ENCODE data around the gene TMEM263. TPM values are rescaled to one million over a fixed set of nuclear protein-coding genes. Genes with fewer than 3 reads are reported as not detected.

The TMEM263 gene
- 48.9 and 55.5 TPM in 2 replicates for total RNA-seq (ENCODE audit: low replicate concordance)
- long read RNA-seq, transcript TMEM263-201 (4 exons, 3,362 nt): minor isoform, 69 of 172 reads
- long read RNA-seq, transcript TMEM263-204 (3 exons, 3,349 nt): major isoform, 73 of 172 reads
- long read RNA-seq, transcript TMEM263-203 (5 exons, 811 nt): minor isoform, 5 of 172 reads
- long read RNA-seq, partial matches to known transcripts: 0 of 172 reads
- long read RNA-seq, other reads (novel, unspliced or antisense): 16 of 172 reads

DNA sequence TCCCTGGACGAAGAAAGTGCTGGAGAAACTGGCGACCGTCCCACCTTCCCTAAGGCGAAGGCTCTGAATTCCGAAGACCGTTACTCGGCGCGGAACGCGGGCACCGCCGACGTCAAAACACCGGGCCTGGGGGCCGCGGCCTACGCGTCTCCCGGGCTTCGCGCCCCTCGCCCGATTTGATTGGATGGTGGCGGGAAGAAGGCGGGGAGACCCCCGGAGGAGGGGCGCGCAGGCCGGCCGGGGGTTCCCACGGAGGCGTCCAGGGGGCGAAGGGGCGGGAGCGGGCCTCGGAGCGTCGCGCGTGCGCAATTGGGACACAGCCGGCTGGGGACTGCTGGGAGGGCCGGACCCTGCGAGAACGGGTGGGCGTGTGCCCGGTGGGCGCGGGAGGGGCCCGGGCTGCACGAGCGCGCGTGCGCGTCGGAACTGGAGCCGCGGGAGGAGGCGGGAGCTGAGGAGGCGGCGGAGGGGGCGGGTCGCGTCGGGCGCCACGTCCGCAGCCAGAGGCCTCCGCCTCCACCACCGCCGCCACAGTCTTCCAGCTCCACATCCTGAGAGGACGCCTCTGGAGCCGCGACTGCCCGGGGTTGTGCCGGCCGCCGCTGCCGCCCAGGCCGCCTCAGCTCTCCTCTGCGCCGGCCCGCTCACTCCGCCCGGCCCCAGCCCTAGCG lies at the start of gene TMEM263:
Gene TMEM263 (plus strand): TSS at position 531 of the 671 bp plus-strand sequence. CDS start 11,210 bp downstream, outside the sequence.
- H3K9me3 Mint-ChIP-seq: no peaks in the 10 kb centered on the region
- DNase-seq (ENCODE audit: extremely low spot score, unreplicated experiment): peak; percentile 97

DNA sequence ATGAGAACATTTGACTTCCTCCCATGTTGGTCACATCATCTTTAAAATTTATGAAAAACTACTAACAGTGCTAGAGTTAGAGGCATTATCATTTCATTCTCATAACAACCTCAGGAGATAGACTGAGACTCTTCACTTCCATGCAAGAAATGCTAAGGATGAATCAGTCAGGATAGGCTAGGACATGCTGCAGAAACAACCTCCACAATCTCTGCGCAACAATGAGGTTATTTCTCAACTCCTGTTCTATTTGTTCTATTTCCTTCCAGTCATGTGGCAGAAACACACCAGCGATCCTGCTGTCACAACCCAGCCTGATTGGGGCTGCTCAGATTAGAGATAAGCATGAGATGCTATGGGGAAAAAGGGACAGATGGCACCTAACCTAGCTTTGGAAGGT lies 49.0 kb upstream of the TMEM263 start:
- TF ChIP-seq, protein P1, sequence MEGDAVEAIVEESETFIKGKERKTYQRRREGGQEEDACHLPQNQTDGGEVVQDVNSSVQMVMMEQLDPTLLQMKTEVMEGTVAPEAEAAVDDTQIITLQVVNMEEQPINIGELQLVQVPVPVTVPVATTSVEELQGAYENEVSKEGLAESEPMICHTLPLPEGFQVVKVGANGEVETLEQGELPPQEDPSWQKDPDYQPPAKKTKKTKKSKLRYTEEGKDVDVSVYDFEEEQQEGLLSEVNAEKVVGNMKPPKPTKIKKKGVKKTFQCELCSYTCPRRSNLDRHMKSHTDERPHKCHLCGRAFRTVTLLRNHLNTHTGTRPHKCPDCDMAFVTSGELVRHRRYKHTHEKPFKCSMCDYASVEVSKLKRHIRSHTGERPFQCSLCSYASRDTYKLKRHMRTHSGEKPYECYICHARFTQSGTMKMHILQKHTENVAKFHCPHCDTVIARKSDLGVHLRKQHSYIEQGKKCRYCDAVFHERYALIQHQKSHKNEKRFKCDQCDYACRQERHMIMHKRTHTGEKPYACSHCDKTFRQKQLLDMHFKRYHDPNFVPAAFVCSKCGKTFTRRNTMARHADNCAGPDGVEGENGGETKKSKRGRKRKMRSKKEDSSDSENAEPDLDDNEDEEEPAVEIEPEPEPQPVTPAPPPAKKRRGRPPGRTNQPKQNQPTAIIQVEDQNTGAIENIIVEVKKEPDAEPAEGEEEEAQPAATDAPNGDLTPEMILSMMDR (conservative IDR thresholded peaks at IDR 0.05): no peak
- no peak for DNase-seq (ENCODE audit: extremely low spot score, unreplicated experiment)
- H3K36me3 Mint-ChIP-seq: no peaks in the 10 kb centered on the region
- peaks cover 32% of the 10 kb centered on the region for H3K27me3 Mint-ChIP-seq
- H3K4me1 Mint-ChIP-seq (ENCODE audit: unreplicated experiment): peaks cover 9% of the 10 kb centered on the region
- peaks cover 5% of the 10 kb centered on the region for H3K9me3 Mint-ChIP-seq
- H3K4me3 Mint-ChIP-seq: no peak overlapping the region
- H3K27ac Mint-ChIP-seq: no peak overlapping the region

More for the DNA sequence above, at the start of gene TMEM263:
- Mint-ChIP-seq H3K4me1 (ENCODE audit: unreplicated experiment) (peaks cover 15% of the 10 kb centered on the region), H3K36me3 (peaks cover 7% of the 10 kb centered on the region), H3K27me3 (peaks cover 16% of the 10 kb centered on the region), H3K4me3 (peak within 1 kb of the TSS; percentile 100), H3K27ac (peak within 1 kb of the TSS; percentile 98)
- TF ChIP-seq, protein P1 (conservative IDR thresholded peaks at IDR 0.05): no peak

DNA sequence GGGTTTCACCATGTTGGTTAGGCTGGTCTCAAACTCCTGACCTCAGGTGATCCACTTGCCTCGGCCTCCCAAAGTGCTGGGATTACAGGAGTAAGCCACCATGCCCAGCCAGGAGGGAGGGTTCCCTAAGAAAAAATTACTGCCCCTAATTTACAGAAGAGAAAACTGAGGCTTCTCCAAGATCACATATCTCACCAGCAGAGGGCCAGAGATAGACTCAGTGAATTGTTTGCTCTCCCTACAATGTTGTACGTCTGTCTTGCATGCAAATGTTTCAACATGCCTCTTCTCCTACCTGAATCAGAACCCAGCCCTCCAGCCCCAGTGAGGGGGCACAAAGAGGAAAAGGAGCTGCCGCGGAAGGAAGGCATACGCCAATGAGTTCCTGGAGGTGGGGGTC lies 48.3 kb upstream of the TMEM263 start:
- Mint-ChIP-seq H3K27me3 (peaks cover 26% of the 10 kb centered on the region), H3K27ac (no peak overlapping the region), H3K4me1 (ENCODE audit: unreplicated experiment) (peaks cover 9% of the 10 kb centered on the region), H3K4me3 (no peak overlapping the region), H3K9me3 (peaks cover 5% of the 10 kb centered on the region), H3K36me3 (no peaks in the 10 kb centered on the region)
- no peak for DNase-seq (ENCODE audit: extremely low spot score, unreplicated experiment)
- TF ChIP-seq, protein P1 (conservative IDR thresholded peaks at IDR 0.05): peak; percentile 41

DNA sequence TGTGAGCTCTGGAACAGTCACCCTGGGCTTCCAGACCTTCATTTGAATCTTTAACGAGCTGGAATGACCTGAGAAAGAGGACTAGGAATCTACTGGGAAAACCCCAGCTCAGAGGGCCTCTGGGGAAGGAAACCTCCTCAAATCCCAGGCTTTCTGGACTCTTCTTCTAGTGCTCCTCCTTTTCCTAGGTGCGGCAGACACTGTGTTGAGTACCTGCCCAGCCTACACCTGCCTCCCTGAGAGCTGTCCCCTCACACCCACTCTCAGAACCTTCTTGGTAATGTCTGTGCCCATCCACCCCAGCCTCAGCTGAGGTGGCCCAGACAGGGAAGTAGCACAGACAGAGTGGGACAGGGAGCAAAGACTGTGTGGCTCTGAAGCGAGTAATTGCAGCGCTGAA lies 47.9 kb upstream of the TMEM263 start:
- Mint-ChIP-seq H3K36me3 (no peaks in the 10 kb centered on the region), H3K27ac (no peak overlapping the region)
- TF ChIP-seq, protein P1 (conservative IDR thresholded peaks at IDR 0.05): no peak

DNA sequence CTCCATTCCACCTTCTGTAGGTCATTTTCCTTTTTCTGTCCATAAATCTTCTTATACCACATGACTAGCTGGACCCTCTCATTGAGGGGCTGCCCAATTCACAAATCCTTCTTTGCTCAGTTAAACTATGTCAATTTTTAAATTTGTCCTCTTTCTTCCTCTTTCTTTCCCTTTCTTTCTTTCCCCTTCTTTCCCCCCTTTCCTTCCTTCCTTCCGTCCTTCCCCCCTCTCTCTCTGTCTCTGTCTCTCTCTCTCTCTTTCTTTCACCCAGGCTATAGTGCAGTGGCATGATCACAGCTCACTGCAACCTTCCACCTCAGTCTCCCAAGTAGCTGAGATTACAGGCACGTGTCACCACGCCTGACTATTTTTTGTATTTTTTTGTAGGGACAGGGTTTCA lies 47.1 kb upstream of the TMEM263 start:
- H3K9me3 Mint-ChIP-seq: peaks cover 5% of the 10 kb centered on the region
- TF ChIP-seq, protein P1 (conservative IDR thresholded peaks at IDR 0.05): no peak
- no peak overlapping the region for H3K27ac Mint-ChIP-seq
- H3K27me3 Mint-ChIP-seq: peaks cover 15% of the 10 kb centered on the region
- no peaks in the 10 kb centered on the region for H3K36me3 Mint-ChIP-seq
- no peaks in the 10 kb centered on the region for H3K4me1 Mint-ChIP-seq (ENCODE audit: unreplicated experiment)
- DNase-seq (ENCODE audit: extremely low spot score, unreplicated experiment): no peak
- H3K4me3 Mint-ChIP-seq: no peak overlapping the region

More for the DNA sequence above, 47.9 kb upstream of the TMEM263 start:
- no peak for DNase-seq (ENCODE audit: extremely low spot score, unreplicated experiment)
- no peak overlapping the region for H3K4me3 Mint-ChIP-seq
- H3K4me1 Mint-ChIP-seq (ENCODE audit: unreplicated experiment): peaks cover 6% of the 10 kb centered on the region
- peaks cover 22% of the 10 kb centered on the region for H3K27me3 Mint-ChIP-seq
- H3K9me3 Mint-ChIP-seq: peaks cover 5% of the 10 kb centered on the region

Data from type B pancreatic cell (in vitro differentiated cells).